H9 (cell line): ENCODE data around the gene ULK4. TPM values are rescaled to one million over a fixed set of nuclear protein-coding genes. Genes with fewer than 3 reads are reported as not detected.

Experiments used
- DNase-seq: peaks from one replicate; pipeline ENCODE4 v3.0.0-alpha.2; 2017
- H2AFZ ChIP-seq: one replicate; pipeline ENCODE4 v1.6.1; 2013; ENCODE audit warnings: mild to moderate bottlenecking, low read length, control low read depth, moderate library complexity
- H2AK5ac ChIP-seq: 2 replicates; pipeline ENCODE4 v1.6.1; 2013; ENCODE audit warnings: low read length, control low read depth, mixed read lengths; ENCODE audit not compliant: insufficient read length
- H2BK120ac ChIP-seq: one replicate; pipeline ENCODE4 v1.6.1; 2013; ENCODE audit warnings: low read depth, mild to moderate bottlenecking, low read length, control low read depth, inconsistent platforms; ENCODE audit not compliant: poor library complexity, severe bottlenecking
- H2BK12ac ChIP-seq: 2 replicates; pipeline ENCODE4 v1.6.1; 2013; ENCODE audit warnings: low read length, control low read depth, mixed read lengths, low read depth; ENCODE audit not compliant: insufficient read length
- H2BK15ac ChIP-seq: 2 replicates; pipeline ENCODE4 v1.6.1; 2013; ENCODE audit warnings: low read depth, low read length, control low read depth
- H2BK20ac ChIP-seq: one replicate; pipeline ENCODE4 v1.6.1; 2013; ENCODE audit warnings: low read depth, mild to moderate bottlenecking, low read length, control low read depth, inconsistent platforms; ENCODE audit not compliant: poor library complexity, severe bottlenecking
- H2BK5ac ChIP-seq: 2 replicates; pipeline ENCODE4 v1.6.1; 2013; ENCODE audit warnings: low read length, control low read depth, mixed read lengths; ENCODE audit not compliant: insufficient read length
- H3K14ac ChIP-seq: 2 replicates; pipeline ENCODE4 v1.6.1; 2013; ENCODE audit warnings: low read length, control low read depth; ENCODE audit not compliant: insufficient read depth
- H3K18ac ChIP-seq: 2 replicates; pipeline ENCODE4 v1.6.1; 2013; ENCODE audit warnings: low read depth, mild to moderate bottlenecking, mixed read lengths, low read length, control low read depth; ENCODE audit not compliant: insufficient read length
- H3K23ac ChIP-seq: 2 replicates; pipeline ENCODE4 v1.6.1; 2013; ENCODE audit warnings: low read length, control low read depth, mixed read lengths, low read depth; ENCODE audit not compliant: insufficient read length
- H3K23me2 ChIP-seq: 2 replicates; pipeline ENCODE4 v1.6.1; 2013; ENCODE audit warnings: low read depth, mild to moderate bottlenecking, mixed read lengths, low read length, control low read depth; ENCODE audit not compliant: insufficient read length, poor library complexity, severe bottlenecking
- H3K27ac ChIP-seq: 2 replicates; pipeline ENCODE4 v1.5.1; 2013; ENCODE audit warnings: low read length, control low read depth, mixed read lengths, low read depth; ENCODE audit not compliant: insufficient read length
- H3K27me3 ChIP-seq: 2 replicates; pipeline ENCODE4 v1.6.1; 2013; ENCODE audit warnings: low read length, control low read depth, inconsistent platforms; ENCODE audit not compliant: insufficient read depth
- H3K4ac ChIP-seq: 2 replicates; pipeline ENCODE4 v1.6.1; 2013; ENCODE audit warnings: low read depth, mild to moderate bottlenecking, control low read depth, inconsistent platforms, low read length, moderate library complexity
- H3K4me1 ChIP-seq: 2 replicates; pipeline ENCODE4 v1.6.1; 2013; ENCODE audit warnings: low read length, control low read depth, inconsistent platforms; ENCODE audit not compliant: insufficient read depth
- H3K4me2 ChIP-seq: 2 replicates; pipeline ENCODE4 v1.6.1; 2013; ENCODE audit warnings: low read length, control low read depth, mixed read lengths; ENCODE audit not compliant: insufficient read length, insufficient read depth
- H3K56ac ChIP-seq: 2 replicates; pipeline ENCODE4 v1.6.1; 2013; ENCODE audit warnings: low read depth, mild to moderate bottlenecking, mixed read lengths, low read length, control low read depth; ENCODE audit not compliant: insufficient read length
- H3K79me1 ChIP-seq: 2 replicates; pipeline ENCODE4 v1.6.1; 2013; ENCODE audit warnings: low read depth, mild to moderate bottlenecking, moderate library complexity, low read length, control low read depth, inconsistent platforms; ENCODE audit not compliant: insufficient read depth, poor library complexity, severe bottlenecking
- H3K79me2 ChIP-seq: 2 replicates; pipeline ENCODE4 v1.6.1; 2013; ENCODE audit warnings: low read length, control low read depth, inconsistent platforms; ENCODE audit not compliant: insufficient read depth
- H3K9ac ChIP-seq: 2 replicates; pipeline ENCODE4 v1.6.1; 2013; ENCODE audit warnings: low read length, control low read depth, mixed read lengths; ENCODE audit not compliant: insufficient read length; ENCODE audit errors: extremely low read depth
- H3K9me3 ChIP-seq: one replicate; pipeline ENCODE4 v1.6.1; 2013; ENCODE audit warnings: low read depth, low read length, inconsistent platforms; ENCODE audit not compliant: control insufficient read depth
- H3T11ph ChIP-seq: one replicate; pipeline ENCODE4 v1.6.1; 2013; ENCODE audit warnings: mild to moderate bottlenecking, low read length, control low read depth, inconsistent platforms
- H4K20me1 ChIP-seq: one replicate; pipeline ENCODE4 v1.6.1; 2013; ENCODE audit not compliant: control insufficient read depth, insufficient read length, insufficient read depth
- H4K5ac ChIP-seq: 2 replicates; pipeline ENCODE4 v1.6.1; 2013; ENCODE audit warnings: low read depth, mild to moderate bottlenecking, mixed read lengths, low read length, control low read depth; ENCODE audit not compliant: insufficient read length
- H4K8ac ChIP-seq: replicated peaks from 2 replicates; pipeline ENCODE4 v1.6.1; 2013; ENCODE audit warnings: low read length, control low read depth, mixed read lengths, low read depth; ENCODE audit not compliant: insufficient read length
- H4K91ac ChIP-seq: 2 replicates; pipeline ENCODE4 v1.6.1; 2013; ENCODE audit warnings: low read depth, mild to moderate bottlenecking, moderate library complexity, mixed read lengths, low read length, control low read depth; ENCODE audit not compliant: insufficient read length
- H3K27ac Mint-ChIP-seq, 3 experiments: 2 replicates in 2 of 3; 3 replicates in 1 of 3; pipeline ENCODE4 v1.8.0; 2020 to 2021; ENCODE audit warnings: mixed read lengths in 3 of 3, mild to moderate bottlenecking in 1 of 3, moderate library complexity in 1 of 3
- H3K27me3 Mint-ChIP-seq: 2 replicates; pipeline ENCODE4 v1.8.0; 2021; ENCODE audit warnings: low read depth, mild to moderate bottlenecking, moderate library complexity, mixed read lengths
- H3K36me3 Mint-ChIP-seq, 3 experiments: 2 replicates in 2 of 3; 3 replicates in 1 of 3; pipeline ENCODE4 v1.8.0; 2020 to 2021; ENCODE audit warnings: low read depth in 3 of 3, mixed read lengths in 3 of 3; ENCODE audit not compliant: insufficient read depth in 1 of 3
- H3K4me1 Mint-ChIP-seq, 2 experiments: 2 replicates each; pipeline ENCODE4 v1.8.0; 2020; ENCODE audit warnings: mixed read lengths in 2 of 2
- H3K4me3 Mint-ChIP-seq, 2 experiments: 2 replicates in 1 of 2; 3 replicates in 1 of 2; pipeline ENCODE4 v1.8.0; 2020 to 2021; ENCODE audit warnings: mild to moderate bottlenecking in 2 of 2, mixed read lengths in 2 of 2, moderate library complexity in 1 of 2
- H3K9me3 Mint-ChIP-seq, 2 experiments: 2 replicates in 1 of 2; 3 replicates in 1 of 2; pipeline ENCODE4 v1.8.0; 2020; ENCODE audit warnings: mild to moderate bottlenecking in 2 of 2, mixed read lengths in 2 of 2, moderate library complexity in 1 of 2
- CTCF ChIP-seq: fragments of 200-600 bp; sonication (generic); conservative IDR thresholded peaks from 3 replicates; pipeline ENCODE4 v1.8.0; 2021; ENCODE audit warnings: antibody characterized with exemption, mild to moderate bottlenecking
- WGBS: extraction: QIAGEN DNeasy Blood & Tissue Kit; methylation state at CpG from one replicate; pipeline ENCODE4 v1.1.7; 2013; ENCODE audit warnings: missing lambda C conversion rate, low lambda C conversion rate, mixed read lengths; ENCODE audit not compliant: insufficient read length; ENCODE audit errors: extremely low coverage; 5-methylcytosine and 5-hydroxymethylcytosine counted together
- total RNA-seq: library from RNA; stranded (reverse); gene quantifications from 2 replicates; pipeline ENCODE4 v1.2.1, GENCODE V29; 2021

The ULK4 gene
- total RNA-seq, 1 experiment from 2014 or later: 12.9 TPM

- TF ChIP-seq CTCF: no peak
- no peak for DNase-seq
- Histone ChIP-seq H4K5ac (no peak overlapping the region), H2BK120ac (no peak overlapping the region), H3K27me3 (no peaks in the 10 kb centered on the region), H2BK5ac (no peak overlapping the region), H3K23me2 (no peaks in the 10 kb centered on the region), H3K27ac (no peak overlapping the region), H3T11ph (no peak overlapping the region), H3K4me2 (no peak overlapping the region), H3K18ac (no peak overlapping the region), H2AK5ac (no peak overlapping the region), H3K23ac (no peak overlapping the region), H3K14ac (no peak overlapping the region), H3K4me1 (no peaks in the 10 kb centered on the region), H3K4ac (no peak overlapping the region), H4K91ac (no peak overlapping the region), H3K79me1 (no peaks in the 10 kb centered on the region), H2BK20ac (no peak overlapping the region), H2BK12ac (no peak overlapping the region), H2BK15ac (no peak overlapping the region), H3K56ac (no peak overlapping the region), H4K20me1 (no peaks in the 10 kb centered on the region), H2AFZ (no peak overlapping the region), H3K79me2 (no peaks in the 10 kb centered on the region), H4K8ac (no peak overlapping the region), H3K9ac (no peak overlapping the region), H3K9me3 (peaks cover 11% of the 10 kb centered on the region)
- H3K27me3 Mint-ChIP-seq: no peaks in the 10 kb centered on the region
- no peak overlapping the region for H3K27ac Mint-ChIP-seq
- H3K36me3 Mint-ChIP-seq: peaks cover 10 to 26% (median 17%) of the 10 kb centered on the region in 3 experiments
- no peak overlapping the region for H3K4me3 Mint-ChIP-seq
- peaks cover 15 to 17% of the 10 kb centered on the region in 2 experiments for H3K9me3 Mint-ChIP-seq
- WGBS: no CpG with 5 or more reads among the region's 4 CpGs
- H3K4me1 Mint-ChIP-seq: no peaks in the 10 kb centered on the region
Measured at GRCh38 chr3:41662288-41662687, 299.6 kb downstream of the ULK4 start.
